Activated CD4-positive, alpha-beta T cell treated with anti-CD3 and anti-CD28 coated beads, Interleukin-2, amount 10 ng/mL, durations not matched to agents 7 days and 5 days (primary cell): ENCODE data around the gene CNR1. TPM values are rescaled to one million over a fixed set of nuclear protein-coding genes. Genes with fewer than 3 reads are reported as not detected.

ENCODE experiments used
- CTCF ChIA-PET: fragments of 350-600 bp; sonication (Branson Sonifier 250); formaldehyde crosslinking; loops from one replicate; lab custom pipeline; 2021; ENCODE audit warnings: antibody characterized with exemption; lab: Charles Lee
- POLR2A ChIA-PET: fragments of 350-600 bp; sonication (Branson Sonifier 250); formaldehyde crosslinking; loops from one replicate; lab custom pipeline; 2021; ENCODE audit warnings: antibody characterized with exemption; lab: Charles Lee
- DNase-seq: peaks from one replicate; pipeline ENCODE4 v3.0.0-alpha.2; 2020
- H3K27ac Mint-ChIP-seq: one replicate; pipeline ENCODE4 v1.8.0; 2021; ENCODE audit warnings: mild to moderate bottlenecking, moderate library complexity, mixed read lengths
- H3K27me3 Mint-ChIP-seq: one replicate; pipeline ENCODE4 v1.8.0; 2021; ENCODE audit warnings: mixed read lengths
- H3K36me3 Mint-ChIP-seq: one replicate; pipeline ENCODE4 v1.8.0; 2021; ENCODE audit warnings: low read depth, mixed read lengths
- H3K4me1 Mint-ChIP-seq: one replicate; pipeline ENCODE4 v1.8.0; 2021; ENCODE audit warnings: mixed read lengths
- H3K4me3 Mint-ChIP-seq: one replicate; pipeline ENCODE4 v1.8.0; 2021; ENCODE audit warnings: mild to moderate bottlenecking, moderate library complexity, mixed read lengths
- H3K9me3 Mint-ChIP-seq: one replicate; pipeline ENCODE4 v1.8.0; 2021; ENCODE audit warnings: mixed read lengths
- total RNA-seq, 2 experiments: library from RNA; stranded (reverse); gene quantifications; one replicate each; pipeline ENCODE4 v1.2.3, GENCODE V29; 2021

CNR1 gene
- total RNA-seq, 2 experiments from 2014 or later: not detected

DNA sequence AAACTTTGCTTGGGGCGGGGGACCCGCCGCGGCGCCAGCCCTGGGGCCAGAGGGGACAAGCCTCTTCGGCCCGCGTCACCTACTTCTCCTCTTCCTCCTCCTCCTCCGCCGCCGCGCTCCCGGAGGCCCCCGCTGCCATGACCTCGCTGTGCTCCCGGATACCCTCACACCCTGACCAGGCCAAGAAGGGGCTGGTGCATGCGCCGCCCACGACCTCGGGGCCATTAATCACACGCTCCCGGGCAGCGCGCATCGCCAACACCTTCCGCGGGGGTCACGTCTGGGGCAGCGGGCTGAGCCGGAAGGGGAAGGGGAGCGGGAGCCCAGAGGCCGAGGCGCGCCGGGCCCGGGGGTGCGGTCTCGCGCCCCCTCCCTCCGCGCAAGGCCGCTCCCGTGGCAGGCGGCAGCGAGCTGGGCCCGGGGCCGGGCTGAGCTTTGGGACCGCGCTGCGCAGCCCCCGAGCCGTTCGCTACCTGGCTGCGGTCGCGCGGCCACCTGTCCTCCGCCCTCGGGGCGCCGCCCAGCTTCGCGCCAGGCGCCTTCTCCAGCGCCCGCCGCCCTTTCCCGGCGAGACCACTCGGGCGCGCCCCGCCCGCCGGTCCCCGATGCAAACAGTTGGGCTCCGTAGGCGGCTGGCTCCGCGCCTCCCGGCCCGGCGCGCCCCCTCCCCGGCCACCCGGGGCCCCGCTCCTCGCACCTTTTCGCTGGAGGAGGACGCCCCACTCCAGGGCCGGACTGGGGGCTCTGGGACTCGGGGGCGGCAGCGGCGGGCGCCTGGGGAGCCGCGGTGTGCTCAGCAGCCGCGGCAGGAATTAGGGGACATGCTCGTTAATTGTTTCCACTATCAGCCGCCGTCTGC, 575 bp upstream of the CNR1 start:
- Mint-ChIP-seq H3K4me1 (peaks cover 12% of the 10 kb centered on the region), H3K27ac (no peak overlapping the region), H3K36me3 (no peaks in the 10 kb centered on the region), H3K4me3 (peak overlapping the region; percentile 51), H3K9me3 (no peaks in the 10 kb centered on the region), H3K27me3 (peaks cover 76% of the 10 kb centered on the region)
- CTCF ChIA-PET: no interaction called here
- DNase-seq: no peak
- POLR2A ChIA-PET: no interaction called here

DNA sequence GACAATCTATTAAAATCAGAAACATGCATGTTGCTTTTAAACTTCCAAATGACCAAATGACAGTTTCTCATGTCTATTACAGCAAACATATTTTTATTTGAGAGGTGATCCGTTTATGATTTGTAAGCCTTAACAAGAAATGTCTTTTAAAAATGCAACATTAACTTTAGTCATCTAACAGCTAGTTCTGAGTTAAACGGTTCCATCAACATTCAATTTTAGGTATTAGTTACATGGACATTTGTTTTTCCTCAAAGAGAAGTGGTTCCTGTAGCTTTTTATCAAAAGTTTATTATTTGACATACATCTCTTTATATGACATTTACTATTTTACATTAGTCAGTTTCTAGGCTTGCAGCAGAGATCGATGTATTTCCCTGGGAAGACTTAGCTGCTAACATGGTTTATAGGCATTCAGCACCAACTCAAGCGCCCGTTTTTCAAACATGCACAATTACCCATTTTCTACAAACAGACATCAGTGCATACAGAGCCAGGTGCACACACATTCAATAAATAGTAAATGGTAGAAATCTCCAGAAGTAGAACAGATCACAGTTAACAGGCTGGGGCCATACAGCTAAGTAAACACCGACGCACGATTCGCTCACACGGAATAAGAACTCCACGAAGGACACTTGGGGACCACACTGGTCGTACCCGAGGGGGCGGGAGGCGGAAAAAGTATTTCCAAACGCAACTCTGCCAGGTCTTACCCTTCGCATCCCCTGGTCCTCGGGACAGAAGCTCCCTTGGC, 882 bp downstream of the CNR1 start:
- Mint-ChIP-seq H3K4me1 (peaks cover 12% of the 10 kb centered on the region), H3K36me3 (no peaks in the 10 kb centered on the region), H3K9me3 (no peaks in the 10 kb centered on the region), H3K27me3 (peaks cover 75% of the 10 kb centered on the region), H3K27ac (no peak overlapping the region), H3K4me3 (peak overlapping the region; percentile 43)
- POLR2A ChIA-PET: no interaction called here
- CTCF ChIA-PET: interaction anchor here (1.1 kb wide), 1 partner anchor 16 kb away, joined by 3 read pairs; no protein-coding TSS in a partner anchor
- DNase-seq: no peak

DNA sequence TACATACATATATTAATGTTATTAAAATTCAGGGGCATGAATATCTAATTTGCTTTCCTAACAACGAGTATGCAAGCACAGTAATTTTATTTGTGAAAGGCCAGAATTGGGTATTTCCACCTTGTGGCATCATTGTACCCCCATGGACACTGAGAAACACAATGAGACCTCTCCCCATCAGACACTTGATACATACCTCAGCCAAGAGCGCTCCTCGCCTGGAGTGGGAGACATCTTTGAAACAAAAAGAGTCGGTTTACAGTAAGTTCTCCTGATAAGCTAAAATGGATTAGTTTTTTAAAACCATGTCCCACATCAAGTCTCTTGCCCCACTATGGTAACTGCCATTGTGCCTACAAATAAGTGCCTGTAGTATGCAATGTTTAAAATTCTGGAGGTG, 2.1 kb downstream of the CNR1 start:
- POLR2A ChIA-PET: no interaction called here
- H3K27ac Mint-ChIP-seq: no peak overlapping the region

DNA sequence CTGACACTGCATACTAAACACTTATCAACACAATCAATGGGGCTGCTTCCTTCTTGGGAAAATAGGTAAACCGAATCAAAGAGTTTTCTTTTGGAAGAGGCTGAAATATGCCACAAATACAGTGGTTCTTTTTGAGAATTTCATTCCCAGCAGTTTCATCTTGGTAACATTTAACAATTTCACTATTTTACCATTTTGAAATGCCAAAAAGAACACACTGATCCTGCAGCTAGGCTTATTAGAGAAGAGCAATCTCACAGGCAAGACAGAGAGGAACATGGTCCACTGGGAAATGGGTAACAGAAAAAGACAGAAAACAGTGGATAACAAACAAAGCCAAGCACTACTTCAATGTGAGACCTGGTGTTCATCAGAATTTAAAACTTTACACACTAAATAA, 2.5 kb downstream of the CNR1 start:
- no peaks in the 10 kb centered on the region for H3K36me3 Mint-ChIP-seq
- peaks cover 12% of the 10 kb centered on the region for H3K4me1 Mint-ChIP-seq
- H3K4me3 Mint-ChIP-seq: no peak overlapping the region
- no peak overlapping the region for H3K27ac Mint-ChIP-seq
- peaks cover 59% of the 10 kb centered on the region for H3K27me3 Mint-ChIP-seq
- ChIA-PET CTCF (no interaction called here), POLR2A (no interaction called here)
- DNase-seq: no peak
- no peaks in the 10 kb centered on the region for H3K9me3 Mint-ChIP-seq

More for the DNA sequence above, 2.1 kb downstream of the CNR1 start:
- Mint-ChIP-seq H3K4me1 (peaks cover 12% of the 10 kb centered on the region), H3K9me3 (no peaks in the 10 kb centered on the region), H3K36me3 (no peaks in the 10 kb centered on the region), H3K4me3 (no peak overlapping the region), H3K27me3 (peaks cover 63% of the 10 kb centered on the region)
- no peak for DNase-seq
- CTCF ChIA-PET: no interaction called here

DNA sequence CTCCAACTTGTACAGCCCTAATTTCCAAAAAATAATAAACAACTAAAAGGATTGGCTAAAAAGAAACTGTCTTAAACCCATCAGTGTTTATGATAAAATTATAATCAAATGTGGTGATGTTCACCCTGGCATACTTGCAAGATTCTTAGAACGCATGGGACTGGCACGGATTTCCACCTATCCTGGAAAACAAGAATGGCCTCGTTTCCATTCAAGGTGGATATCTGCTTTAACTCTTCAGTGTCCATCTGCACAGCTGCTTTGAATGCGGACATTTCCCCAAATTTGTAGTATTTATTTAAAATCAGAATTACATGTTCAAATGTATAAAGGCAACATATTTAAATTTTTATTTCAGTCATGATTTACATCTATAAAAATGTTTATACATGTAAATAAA, 4.2 kb downstream of the CNR1 start:
- H3K27ac Mint-ChIP-seq: no peak overlapping the region
- H3K27me3 Mint-ChIP-seq: peaks cover 49% of the 10 kb centered on the region
- H3K4me1 Mint-ChIP-seq: peaks cover 8% of the 10 kb centered on the region
- DNase-seq: no peak
- CTCF ChIA-PET: no interaction called here
- H3K36me3 Mint-ChIP-seq: no peaks in the 10 kb centered on the region
- H3K4me3 Mint-ChIP-seq: no peak overlapping the region
- no peaks in the 10 kb centered on the region for H3K9me3 Mint-ChIP-seq
- POLR2A ChIA-PET: no interaction called here

DNA sequence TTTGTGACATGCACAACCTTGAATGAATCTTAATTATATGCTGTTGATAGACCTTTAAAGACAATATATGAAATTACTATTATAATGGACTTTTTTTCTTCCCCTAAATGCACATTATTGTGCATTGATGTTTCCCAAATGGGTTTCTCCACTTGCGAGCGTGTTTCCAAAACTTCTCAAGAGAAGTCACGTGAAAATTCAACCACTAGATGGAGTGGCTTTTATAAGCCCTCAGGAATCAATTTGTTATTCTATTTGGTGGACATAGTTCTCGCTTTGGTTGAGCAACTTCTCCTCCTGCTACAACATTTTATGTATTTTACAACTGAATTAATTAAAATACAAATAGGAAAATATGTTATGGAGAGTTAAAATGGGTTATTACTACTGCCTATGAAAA, 9.0 kb downstream of the CNR1 start:
- Mint-ChIP-seq H3K27me3 (peaks cover 9% of the 10 kb centered on the region), H3K4me1 (no peaks in the 10 kb centered on the region), H3K36me3 (no peaks in the 10 kb centered on the region), H3K27ac (no peak overlapping the region), H3K9me3 (no peaks in the 10 kb centered on the region), H3K4me3 (no peak overlapping the region)
- ChIA-PET CTCF (no interaction called here), POLR2A (no interaction called here)
- DNase-seq: no peak

DNA sequence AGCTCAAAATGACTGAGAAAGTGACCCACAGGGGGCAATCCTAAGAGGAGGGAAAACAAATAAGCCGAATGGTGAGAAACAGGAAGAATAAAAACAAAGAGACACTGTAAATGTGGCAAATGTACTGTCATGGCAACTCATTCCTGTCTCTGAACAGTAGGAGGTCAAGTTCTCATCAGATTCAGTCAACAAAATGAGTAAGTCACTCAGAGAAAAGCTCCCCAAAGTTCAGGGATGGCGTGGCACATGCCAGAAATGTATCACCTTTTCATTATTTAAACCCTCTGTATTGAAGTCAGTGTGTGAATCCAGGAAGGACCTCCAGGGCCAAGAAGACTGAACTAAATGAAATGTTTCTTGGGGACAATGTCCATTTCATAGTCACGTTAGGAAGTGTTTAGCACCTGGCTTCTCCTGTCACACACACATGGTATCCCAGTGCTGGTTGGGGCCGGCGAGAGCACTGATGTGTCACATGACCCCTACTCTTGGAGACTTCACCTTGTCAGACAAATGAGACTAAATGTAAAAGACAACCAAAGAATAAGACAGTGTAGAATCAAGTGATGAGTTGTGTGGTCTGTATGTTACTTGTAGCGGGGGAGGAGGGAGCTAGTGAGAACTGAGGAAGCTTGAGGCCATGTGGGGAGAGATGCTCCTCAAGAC, 20.7 kb downstream of the CNR1 start:
- Mint-ChIP-seq H3K9me3 (no peaks in the 10 kb centered on the region), H3K4me1 (no peaks in the 10 kb centered on the region), H3K27me3 (peaks cover 3% of the 10 kb centered on the region), H3K4me3 (no peak overlapping the region), H3K27ac (no peak overlapping the region), H3K36me3 (no peaks in the 10 kb centered on the region)
- DNase-seq: no peak
- POLR2A ChIA-PET: no interaction called here
- CTCF ChIA-PET: no interaction called here

DNA sequence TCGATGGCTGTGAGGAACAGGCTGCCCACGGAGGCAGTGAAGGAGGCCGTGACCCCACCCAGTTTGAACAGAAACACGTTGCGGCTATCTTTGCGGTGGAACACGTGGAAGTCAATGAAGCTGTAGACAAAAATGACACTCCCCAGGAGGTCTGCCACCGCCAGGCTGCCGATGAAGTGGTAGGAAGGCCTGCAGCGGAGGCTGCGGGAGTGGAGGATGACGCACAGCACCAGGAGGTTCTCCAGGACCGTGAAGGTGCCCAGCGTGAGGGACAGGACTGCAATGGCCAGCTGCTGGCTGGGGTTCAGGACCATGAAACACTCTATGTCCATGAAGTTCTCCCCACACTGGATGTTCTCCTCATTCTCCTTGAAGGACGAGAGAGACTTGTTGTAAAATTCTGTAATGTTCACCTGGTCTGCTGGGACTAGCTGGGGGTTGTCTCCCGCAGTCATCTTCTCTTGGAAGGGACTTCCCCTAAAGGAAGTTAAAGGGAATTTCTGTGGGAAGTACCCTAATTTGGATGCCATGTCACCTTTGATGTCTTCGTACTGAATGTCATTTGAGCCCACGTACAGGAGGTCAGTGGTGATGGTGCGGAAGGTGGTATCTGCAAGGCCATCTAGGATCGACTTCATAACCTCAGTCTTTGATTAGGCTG, 21.4 kb downstream of the CNR1 start:
- H3K9me3 Mint-ChIP-seq: no peaks in the 10 kb centered on the region
- H3K36me3 Mint-ChIP-seq: no peaks in the 10 kb centered on the region
- H3K4me1 Mint-ChIP-seq: no peaks in the 10 kb centered on the region
- no peak overlapping the region for H3K27ac Mint-ChIP-seq
- ChIA-PET POLR2A (no interaction called here), CTCF (no interaction called here)
- peaks cover 3% of the 10 kb centered on the region for H3K27me3 Mint-ChIP-seq
- no peak overlapping the region for H3K4me3 Mint-ChIP-seq
- DNase-seq: no peak

DNA sequence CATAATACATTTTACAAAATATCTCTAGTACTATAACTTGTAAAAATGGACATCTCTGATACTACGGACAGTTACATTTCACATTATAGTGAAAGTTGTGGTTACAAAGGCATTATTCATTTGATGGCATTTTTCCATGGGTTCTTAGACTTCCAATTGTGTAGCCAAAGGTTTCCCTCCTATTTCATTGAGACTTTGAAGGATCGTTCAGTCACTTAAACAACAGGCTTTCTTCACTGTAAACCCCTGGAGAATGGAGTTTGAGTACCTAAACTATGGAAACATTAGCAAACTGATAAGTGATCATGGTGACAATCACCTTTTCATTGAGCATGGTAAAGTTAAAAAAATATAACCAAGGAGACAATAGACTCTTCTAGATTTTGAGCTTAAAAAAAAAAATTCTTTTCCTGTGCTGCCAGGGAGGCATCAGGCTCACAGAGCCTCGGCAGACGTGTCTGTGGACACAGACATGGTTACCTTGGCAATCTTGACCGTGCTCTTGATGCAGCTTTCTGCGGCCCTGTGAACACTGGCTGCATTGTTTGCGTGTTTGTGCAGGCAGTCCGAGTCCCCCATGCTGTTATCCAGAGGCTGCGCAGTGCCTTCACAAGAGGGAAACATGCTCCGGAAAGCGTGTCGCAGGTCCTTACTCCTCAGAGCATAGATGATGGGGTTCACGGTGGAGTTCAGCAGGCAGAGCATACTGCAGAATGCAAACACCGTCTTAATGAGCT, 22.6 kb downstream of the CNR1 start:
- ChIA-PET POLR2A (no interaction called here), CTCF (no interaction called here)
- no peak for DNase-seq
- Mint-ChIP-seq H3K9me3 (no peaks in the 10 kb centered on the region), H3K36me3 (no peaks in the 10 kb centered on the region), H3K4me3 (no peak overlapping the region), H3K4me1 (no peaks in the 10 kb centered on the region), H3K27ac (no peak overlapping the region), H3K27me3 (no peaks in the 10 kb centered on the region)

DNA sequence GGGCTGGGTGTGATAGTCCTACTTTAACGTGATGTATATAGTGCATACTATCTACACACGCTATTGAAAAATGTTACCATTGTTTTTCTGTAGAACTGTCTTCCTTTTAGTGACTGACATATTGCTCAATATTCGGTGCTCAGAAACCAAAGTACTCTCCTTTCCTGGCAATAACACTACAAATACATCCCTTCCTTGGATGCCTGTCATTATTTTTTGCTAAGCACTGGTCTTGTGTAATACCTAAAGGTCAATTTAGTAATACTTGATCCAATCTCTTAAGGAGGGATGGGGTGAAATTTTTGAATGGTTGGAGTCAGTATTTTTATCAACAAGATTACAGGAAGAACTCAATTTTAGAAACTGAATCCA, 23.9 kb downstream of the CNR1 start:
- POLR2A ChIA-PET: no interaction called here
- Mint-ChIP-seq H3K9me3 (no peaks in the 10 kb centered on the region), H3K4me3 (no peak overlapping the region), H3K4me1 (no peaks in the 10 kb centered on the region), H3K36me3 (no peaks in the 10 kb centered on the region), H3K27me3 (no peaks in the 10 kb centered on the region), H3K27ac (no peak overlapping the region)
- DNase-seq: no peak
- CTCF ChIA-PET: no interaction called here

DNA sequence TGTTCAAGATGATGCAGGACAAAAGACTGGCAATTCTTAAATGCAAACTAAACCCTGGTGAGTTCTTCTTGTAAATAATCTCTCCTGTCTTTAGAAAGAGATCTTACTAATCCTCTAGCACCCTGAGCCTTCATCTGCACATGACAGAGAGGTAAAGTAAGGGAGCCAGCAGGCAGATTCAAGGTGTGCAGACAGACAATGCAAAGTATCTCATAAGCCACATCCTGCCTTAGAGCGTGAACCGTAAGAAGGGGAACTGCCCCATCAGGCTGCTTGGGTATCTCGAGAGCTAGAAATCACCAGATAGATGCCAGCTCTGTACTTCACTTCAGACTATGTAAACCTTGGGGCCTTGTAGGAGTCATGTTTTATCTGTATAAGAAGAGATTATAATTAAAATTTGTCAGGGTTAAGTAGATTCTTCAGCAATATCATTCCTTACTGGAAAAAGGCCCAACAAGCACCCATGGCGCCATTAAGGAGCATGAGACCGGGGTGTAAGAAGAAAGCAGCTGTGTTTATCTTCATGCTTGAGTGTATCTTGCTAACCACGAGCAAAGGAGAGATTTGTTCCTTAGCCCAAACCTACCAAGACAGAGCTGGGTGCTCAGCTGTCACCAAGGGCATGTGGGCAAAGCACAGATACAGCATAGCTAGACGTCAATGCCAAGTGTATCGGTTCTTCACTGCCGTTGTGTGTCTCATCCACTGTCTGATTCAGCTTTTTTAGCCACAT, 24.4 kb downstream of the CNR1 start:
- DNase-seq: no peak
- Mint-ChIP-seq H3K4me1 (no peaks in the 10 kb centered on the region), H3K27me3 (no peaks in the 10 kb centered on the region), H3K27ac (no peak overlapping the region), H3K4me3 (no peak overlapping the region), H3K9me3 (no peaks in the 10 kb centered on the region), H3K36me3 (no peaks in the 10 kb centered on the region)
- ChIA-PET CTCF (no interaction called here), POLR2A (no interaction called here)

DNA sequence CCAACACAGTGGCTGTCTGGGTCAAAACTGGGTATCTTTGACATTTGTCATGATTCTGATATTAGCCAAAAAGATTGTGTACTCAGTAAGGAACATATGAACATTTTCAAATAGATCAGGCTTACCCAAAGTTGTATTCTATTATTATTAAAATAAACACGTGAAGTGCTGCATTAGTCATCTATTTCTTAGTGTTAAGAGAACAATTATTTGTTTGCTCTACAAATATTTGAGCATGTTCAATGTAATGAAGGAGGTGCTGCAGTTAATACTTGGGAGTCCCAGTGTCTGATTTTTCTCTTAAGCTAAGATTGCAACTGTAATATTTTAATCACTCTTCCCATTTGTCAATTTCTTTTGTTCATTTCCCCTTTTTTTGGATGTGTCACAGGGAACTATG, 28.2 kb downstream of the CNR1 start:
- H3K4me3 Mint-ChIP-seq: no peak overlapping the region
- no peaks in the 10 kb centered on the region for H3K36me3 Mint-ChIP-seq

More for the DNA sequence above, 28.2 kb downstream of the CNR1 start:
- H3K9me3 Mint-ChIP-seq: no peaks in the 10 kb centered on the region
- no peak for DNase-seq
- H3K4me1 Mint-ChIP-seq: no peaks in the 10 kb centered on the region
- H3K27ac Mint-ChIP-seq: no peak overlapping the region
- H3K27me3 Mint-ChIP-seq: no peaks in the 10 kb centered on the region
- ChIA-PET CTCF (no interaction called here), POLR2A (no interaction called here)
